Panc1 (cell line): ENCODE data around the gene SLC25A15.

ENCODE experiments used
- CTCF ChIP-seq: fragments of 450-650 bp; IDR thresholded peaks from 2 replicates; pipeline ENCODE4 v1.5.1; 2017; ENCODE audit warnings: mild to moderate bottlenecking
- POLR2AphosphoS5 ChIP-seq: IDR thresholded peaks from 2 replicates; pipeline ENCODE4 v1.6.1; 2012; ENCODE audit warnings: mild to moderate bottlenecking, low read depth, low read length, moderate library complexity
- REST ChIP-seq, 2 experiments: IDR thresholded peaks; 2 replicates each; pipeline ENCODE4 v1.6.1; 2011 to 2012; ENCODE audit warnings: low read depth in 2 of 2, control low read depth in 1 of 2, low read length in 1 of 2, mild to moderate bottlenecking in 1 of 2, moderate library complexity in 1 of 2; ENCODE audit not compliant: insufficient read depth in 1 of 2
- SIN3A ChIP-seq: IDR thresholded peaks from 2 replicates; pipeline ENCODE4 v1.6.1; 2012; ENCODE audit warnings: low read depth, mild to moderate bottlenecking, low read length, moderate library complexity, borderline replicate concordance; ENCODE audit not compliant: insufficient read depth
- TCF7L2 ChIP-seq: IDR thresholded peaks from 2 replicates; pipeline ENCODE4 v1.6.1; 2011; ENCODE audit warnings: mild to moderate bottlenecking, low read depth, low read length, inconsistent platforms

GRCh38 chr13:40812102-40812501 is 22.7 kb downstream of the SLC25A15 start:
- no peak for TF ChIP-seq CTCF
- no peak for TF ChIP-seq POLR2AphosphoS5
- no peak for TF ChIP-seq SIN3A
- TF ChIP-seq TCF7L2: no peak
- TF ChIP-seq REST (IDR thresholded peaks at IDR 0.05; ENCODE audit: insufficient read depth in 1 of 2, low read depth in 2 of 2, low read length in 1 of 2): no peak
